GM12892 (cell line): ENCODE data around the gene TPH2.

Experiments
- POLR2A ChIP-seq: IDR thresholded peaks from 2 replicates; pipeline ENCODE4 v1.6.1; 2011; ENCODE audit warnings: low read depth, low read length, control low read depth
- POLR2AphosphoS5 ChIP-seq: IDR thresholded peaks from 2 replicates; pipeline ENCODE4 v1.6.1; 2011; ENCODE audit warnings: low read depth, low read length, control low read depth
- TAF1 ChIP-seq: IDR thresholded peaks from 2 replicates; pipeline ENCODE4 v1.6.1; 2011; ENCODE audit warnings: low read depth, mild to moderate bottlenecking, control low read depth, low read length, borderline replicate concordance

DNA sequence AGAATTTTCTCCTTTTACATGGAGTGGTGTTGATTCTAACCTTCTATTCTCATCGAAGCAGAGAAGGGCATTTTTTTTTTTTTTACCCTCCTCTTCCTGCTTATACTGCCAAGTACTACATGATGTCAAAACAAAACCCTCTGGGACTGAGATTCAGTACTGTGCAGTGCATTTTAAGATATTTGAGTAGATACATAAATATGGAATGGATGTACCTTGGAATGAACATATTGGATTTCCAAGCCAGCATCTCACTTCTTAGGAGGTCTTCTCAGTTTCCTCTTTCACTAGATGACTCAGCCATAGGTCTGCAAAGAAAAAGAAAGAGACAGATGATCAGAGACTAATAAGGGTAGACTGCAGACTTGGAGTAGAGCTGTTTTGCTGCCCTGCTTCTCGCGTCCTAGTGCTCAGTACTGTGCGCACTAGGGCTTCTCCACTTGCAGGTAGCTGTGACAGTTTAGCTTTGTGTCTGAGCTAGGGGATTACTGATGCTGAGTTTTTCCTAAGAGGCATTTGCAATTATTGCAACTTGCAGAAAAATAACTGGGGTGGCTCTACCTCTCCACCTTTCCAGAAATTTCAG lies 20.4 kb downstream of the TPH2 start:
- no peak for TF ChIP-seq POLR2AphosphoS5
- no peak for TF ChIP-seq POLR2A
- no peak for TF ChIP-seq TAF1
